Trophoblast cell (in vitro differentiated cells and primary cell): ENCODE results near the gene CARM1.
A peak's percentile ranks its signal among the peaks of the same experiment; 100 is the strongest.
"Not testable (repeated sequence)": the region's sequence is repeated elsewhere in the genome, so short reads cannot be mapped to it uniquely, and the experiment has no call there.

Source experiments
- DNase-seq, 2 donors: peaks; one replicate each; pipeline ENCODE4 v3.0.0-alpha.2; 2016
- H2AFZ ChIP-seq: 2 replicates; pipeline ENCODE4 v1.6.1; 2013; ENCODE audit warnings: low read length, moderate library complexity, mild to moderate bottlenecking; ENCODE audit not compliant: insufficient read depth, poor library complexity
- H2AK5ac ChIP-seq: 2 replicates; pipeline ENCODE4 v1.6.1; 2013; ENCODE audit warnings: mild to moderate bottlenecking, low read length
- H2BK120ac ChIP-seq: 2 replicates; pipeline ENCODE4 v1.6.1; 2013; ENCODE audit warnings: low read length, mild to moderate bottlenecking, moderate library complexity; ENCODE audit not compliant: insufficient read depth, poor library complexity
- H2BK12ac ChIP-seq: 2 replicates; pipeline ENCODE4 v1.6.1; 2013; ENCODE audit warnings: mild to moderate bottlenecking, low read length, moderate library complexity
- H2BK5ac ChIP-seq: 2 replicates; pipeline ENCODE4 v1.6.1; 2013; ENCODE audit warnings: low read length, low read depth, moderate library complexity, mild to moderate bottlenecking; ENCODE audit not compliant: poor library complexity
- H3K14ac ChIP-seq: 2 replicates; pipeline ENCODE4 v1.6.1; 2013; ENCODE audit warnings: mild to moderate bottlenecking, low read length
- H3K18ac ChIP-seq: 2 replicates; pipeline ENCODE4 v1.6.1; 2013; ENCODE audit warnings: mild to moderate bottlenecking, low read length
- H3K23ac ChIP-seq: 2 replicates; pipeline ENCODE4 v1.6.1; 2013; ENCODE audit warnings: low read length
- H3K27ac ChIP-seq: 2 replicates; pipeline ENCODE4 v1.5.1; 2013; ENCODE audit warnings: low read depth, mild to moderate bottlenecking, inconsistent platforms, low read length, moderate library complexity
- H3K27me3 ChIP-seq: 2 replicates; pipeline ENCODE4 v1.6.1; 2013; ENCODE audit warnings: inconsistent platforms, mild to moderate bottlenecking, low read length, moderate library complexity; ENCODE audit not compliant: insufficient read depth
- H3K36me3 ChIP-seq, 2 experiments: 1 replicate in 1 of 2; 2 replicates in 1 of 2; pipeline ENCODE4 v1.6.1; 2013; ENCODE audit warnings: low read length in 2 of 2, mild to moderate bottlenecking in 2 of 2, moderate library complexity in 1 of 2; ENCODE audit not compliant: insufficient read depth in 2 of 2, control insufficient read depth in 1 of 2
- H3K4ac ChIP-seq: 2 replicates; pipeline ENCODE4 v1.6.1; 2013; ENCODE audit warnings: low read depth, mild to moderate bottlenecking, low read length, moderate library complexity
- H3K4me1 ChIP-seq, 2 experiments: 1 replicate in 1 of 2; 2 replicates in 1 of 2; pipeline ENCODE4 v1.6.1; 2013; ENCODE audit warnings: low read length in 2 of 2, mild to moderate bottlenecking in 2 of 2, moderate library complexity in 1 of 2; ENCODE audit not compliant: insufficient read depth in 2 of 2, control insufficient read depth in 1 of 2
- H3K4me2 ChIP-seq: 2 replicates; pipeline ENCODE4 v1.6.1; 2013; ENCODE audit warnings: inconsistent platforms, mild to moderate bottlenecking, low read length, moderate library complexity
- H3K4me3 ChIP-seq: 2 replicates; pipeline ENCODE4 v1.5.1; 2013; ENCODE audit warnings: mild to moderate bottlenecking, low read depth, low read length, inconsistent platforms
- H3K79me1 ChIP-seq: one replicate; pipeline ENCODE4 v1.6.1; 2013; ENCODE audit warnings: low read length
- H3K79me2 ChIP-seq: 2 replicates; pipeline ENCODE4 v1.6.1; 2013; ENCODE audit warnings: low read length, mild to moderate bottlenecking; ENCODE audit not compliant: control insufficient read depth, insufficient read depth, poor library complexity
- H3K9ac ChIP-seq: 2 replicates; pipeline ENCODE4 v1.6.1; 2013; ENCODE audit warnings: mild to moderate bottlenecking, low read length
- H3K9me3 ChIP-seq: 2 replicates; pipeline ENCODE4 v1.6.1; 2013; ENCODE audit warnings: low read depth, mild to moderate bottlenecking, control low read depth, inconsistent platforms, low read length; ENCODE audit not compliant: insufficient read depth
- H4K12ac ChIP-seq: 2 replicates; pipeline ENCODE4 v1.6.1; 2013; ENCODE audit warnings: low read depth, mild to moderate bottlenecking, low read length, moderate library complexity
- H4K8ac ChIP-seq: 2 replicates; pipeline ENCODE4 v1.6.1; 2013; ENCODE audit warnings: low read depth, mild to moderate bottlenecking, low read length, moderate library complexity
- H4K91ac ChIP-seq: one replicate; pipeline ENCODE4 v1.6.1; 2013; ENCODE audit warnings: low read depth, mild to moderate bottlenecking, low read length, moderate library complexity
- WGBS: extraction: QIAGEN DNeasy Blood & Tissue Kit; methylation state at CpG from one replicate; pipeline ENCODE4 v1.1.7; 2013; ENCODE audit warnings: missing lambda C conversion rate; ENCODE audit not compliant: insufficient read length, insufficient coverage; ENCODE audit errors: extremely low coverage; 5-methylcytosine and 5-hydroxymethylcytosine counted together

CARM1 gene

GRCh38 chr19:10856899-10857298, 14.5 kb upstream of the CARM1 start:
- not testable (repeated sequence) for H4K91ac ChIP-seq, H3K9ac ChIP-seq, H3K79me2 ChIP-seq, H2BK120ac ChIP-seq, H4K8ac ChIP-seq, H3K4ac ChIP-seq, H3K23ac ChIP-seq, H3K14ac ChIP-seq, H3K4me1 ChIP-seq, H3K18ac ChIP-seq, H3K4me2 ChIP-seq, DNase-seq, H3K27me3 ChIP-seq, H4K12ac ChIP-seq, H2AFZ ChIP-seq, H2BK5ac ChIP-seq, H3K4me3 ChIP-seq, H3K9me3 ChIP-seq, H3K36me3 ChIP-seq, H2AK5ac ChIP-seq, H2BK12ac ChIP-seq, H3K27ac ChIP-seq, H3K79me1 ChIP-seq
- WGBS: no CpG with 5 or more reads among the region's 1 CpG

- peaks cover 0 to 1% of the 10 kb centered on the region in 2 experiments for H3K4me1 ChIP-seq
- no peak overlapping the region for H4K91ac ChIP-seq
- peak overlapping the region; percentile 12 for H3K9ac ChIP-seq
- no peaks in the 10 kb centered on the region for H3K79me1 ChIP-seq
- no peak overlapping the region for H2BK5ac ChIP-seq
- H3K4me2 ChIP-seq: no peak overlapping the region
- H3K14ac ChIP-seq: no peak overlapping the region
- no peak overlapping the region for H3K4me3 ChIP-seq
- H3K27ac ChIP-seq: no peak overlapping the region
- H4K12ac ChIP-seq: no peak overlapping the region
- no peaks in the 10 kb centered on the region for H3K36me3 ChIP-seq
- no peak overlapping the region for H2BK12ac ChIP-seq
- H2BK120ac ChIP-seq: no peak overlapping the region
- H2AK5ac ChIP-seq: no peak overlapping the region
- H3K9me3 ChIP-seq: no peaks in the 10 kb centered on the region
- no peak overlapping the region for H2AFZ ChIP-seq
- no peak overlapping the region for H4K8ac ChIP-seq
- no peaks in the 10 kb centered on the region for H3K79me2 ChIP-seq
- no CpG with 5 or more reads among the region's 4 CpGs for WGBS
- H3K27me3 ChIP-seq: no peaks in the 10 kb centered on the region
- H3K23ac ChIP-seq: no peak overlapping the region
- H3K4ac ChIP-seq: no peak overlapping the region
- DNase-seq: no peak
- no peak overlapping the region for H3K18ac ChIP-seq
These were observed 13.0 kb upstream of the CARM1 start for GRCh38 chr19:10858204-10858828.

- WGBS: no CpG with 5 or more reads among the region's 7 CpGs
- no peaks in the 10 kb centered on the region for H3K36me3 ChIP-seq
These were observed 10.2 kb upstream of the CARM1 start for GRCh38 chr19:10861103-10861651.

GRCh38 chr19:10862561-10863106, 8.7 kb upstream of the CARM1 start:
- Histone ChIP-seq H2BK120ac (no peak overlapping the region), H2AFZ (no peak overlapping the region), H4K8ac (no peak overlapping the region), H3K27me3 (no peaks in the 10 kb centered on the region), H3K14ac (no peak overlapping the region), H4K91ac (no peak overlapping the region), H3K27ac (no peak overlapping the region), H3K79me2 (no peaks in the 10 kb centered on the region), H3K4me3 (no peak overlapping the region), H3K4ac (no peak overlapping the region), H3K18ac (no peak overlapping the region), H3K4me2 (no peak overlapping the region), H4K12ac (no peak overlapping the region), H3K9ac (no peak overlapping the region), H3K4me1 (peaks cover 0 to 4% of the 10 kb centered on the region in 2 experiments), H3K36me3 (no peaks in the 10 kb centered on the region), H3K23ac (no peak overlapping the region), H3K79me1 (peaks cover 1% of the 10 kb centered on the region), H2AK5ac (no peak overlapping the region), H2BK12ac (no peak overlapping the region), H2BK5ac (no peak overlapping the region), H3K9me3 (no peaks in the 10 kb centered on the region)
- peak in 1 of 2 donors; percentile 41 for DNase-seq
- no CpG with 5 or more reads among the region's 6 CpGs for WGBS

More at GRCh38 chr19:10861103-10861651, 10.2 kb upstream of the CARM1 start:
- Histone ChIP-seq H3K14ac (no peak overlapping the region), H4K12ac (no peak overlapping the region), H4K8ac (no peak overlapping the region), H3K79me2 (no peaks in the 10 kb centered on the region), H3K4me2 (no peak overlapping the region), H2AK5ac (no peak overlapping the region), H3K4me1 (peaks cover 0 to 4% of the 10 kb centered on the region in 2 experiments), H3K27ac (no peak overlapping the region), H3K9ac (no peak overlapping the region), H3K23ac (no peak overlapping the region), H3K4me3 (no peak overlapping the region), H4K91ac (no peak overlapping the region), H3K18ac (no peak overlapping the region), H2BK5ac (no peak overlapping the region), H2BK120ac (no peak overlapping the region), H3K4ac (no peak overlapping the region), H2BK12ac (no peak overlapping the region), H3K9me3 (no peaks in the 10 kb centered on the region), H2AFZ (no peak overlapping the region), H3K79me1 (peaks cover 1% of the 10 kb centered on the region), H3K27me3 (no peaks in the 10 kb centered on the region)
- peak in 1 of 2 donors; percentile 47 for DNase-seq
